ENCODE data around the gene JAGN1. TPM values are rescaled to one million over a fixed set of nuclear protein-coding genes. Genes with fewer than 3 reads are reported as not detected.
"Not testable (repeated sequence)": the region's sequence is repeated elsewhere in the genome, so short reads cannot be mapped to it uniquely, and the experiment has no call there.

JAGN1 gene
- polyA plus RNA-seq, 2 donors, result 20.6 to 25.8 TPM

DNA sequence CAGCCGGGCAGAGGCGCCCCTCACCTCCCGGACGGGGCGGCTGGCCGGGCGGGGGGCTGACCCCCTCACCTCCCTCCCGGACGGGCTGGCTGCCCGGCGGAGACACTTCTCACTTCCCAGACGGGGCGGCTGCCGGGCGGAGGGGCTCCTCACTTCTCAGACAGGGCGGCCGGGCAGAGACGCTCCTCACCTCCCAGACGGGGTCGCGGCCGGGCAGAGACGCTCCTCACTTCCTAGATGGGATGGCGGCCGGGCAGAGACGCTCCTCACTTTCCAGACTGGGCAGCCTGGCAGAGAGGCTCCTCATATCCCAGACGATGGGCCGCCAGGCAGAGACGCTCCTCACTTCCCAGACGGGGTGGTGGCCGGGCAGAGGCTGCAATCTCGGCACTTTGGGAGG is 49.5 kb downstream of the JAGN1 start:
- H3K4me3 ChIP-seq (ENCODE audit: low read depth in 1 of 2, low read length in 2 of 2); H3K27me3 ChIP-seq (ENCODE audit: control insufficient read depth in 1 of 2, insufficient read depth in 2 of 2, low read length in 2 of 2); H3K9me3 ChIP-seq (ENCODE audit: control insufficient read depth in 2 of 2, insufficient read depth in 1 of 2, low read depth in 1 of 2, low read length in 1 of 2); H3K4me1 ChIP-seq (ENCODE audit: control insufficient read depth in 2 of 2, insufficient read depth in 2 of 2, low read length in 1 of 2); H3K27ac ChIP-seq (ENCODE audit: low read depth in 2 of 2, low read length in 1 of 2): not testable (repeated sequence)
- peaks cover 0 to 29% of the 10 kb centered on the region in 2 donors for H3K36me3 ChIP-seq (ENCODE audit: control insufficient read depth in 2 of 2, insufficient read depth in 2 of 2, low read length in 1 of 2)
- WGBS, 2 donors, result 96 to 97% methylated on average over 6 to 32 of the region's 32 CpGs

DNA sequence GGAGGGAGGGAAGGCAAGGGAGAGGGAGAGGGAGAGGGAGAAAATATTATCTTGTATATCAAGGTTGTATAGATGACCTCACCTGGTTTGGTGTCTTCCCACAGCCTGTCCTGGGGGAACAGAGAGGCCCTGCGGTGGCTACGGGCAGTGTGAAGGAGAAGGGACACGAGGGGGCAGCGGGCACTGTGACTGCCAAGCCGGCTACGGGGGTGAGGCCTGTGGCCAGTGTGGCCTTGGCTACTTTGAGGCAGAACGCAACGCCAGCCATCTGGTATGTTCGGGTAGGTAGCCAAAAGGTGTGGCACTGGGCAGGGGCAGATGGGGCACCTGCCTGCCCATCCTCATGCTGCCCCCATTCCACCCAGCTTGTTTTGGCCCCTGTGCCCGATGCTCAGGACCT is 50.3 kb downstream of the JAGN1 start:
- no peaks in the 10 kb centered on the region for H3K4me1 ChIP-seq (ENCODE audit: control insufficient read depth in 2 of 2, insufficient read depth in 2 of 2, low read length in 1 of 2)
- peaks cover 0 to 29% of the 10 kb centered on the region in 2 donors for H3K36me3 ChIP-seq (ENCODE audit: control insufficient read depth in 2 of 2, insufficient read depth in 2 of 2, low read length in 1 of 2)
- no peaks in the 10 kb centered on the region for H3K27me3 ChIP-seq (ENCODE audit: control insufficient read depth in 1 of 2, insufficient read depth in 2 of 2, low read length in 2 of 2)
- 96% methylated on average over 10 of the region's 10 CpGs for WGBS, 2 donors
- H3K9me3 ChIP-seq (ENCODE audit: control insufficient read depth in 2 of 2, insufficient read depth in 1 of 2, low read depth in 1 of 2, low read length in 1 of 2), result no peaks in the 10 kb centered on the region
- no peak overlapping the region for H3K4me3 ChIP-seq (ENCODE audit: low read depth in 1 of 2, low read length in 2 of 2)
- H3K27ac ChIP-seq (ENCODE audit: low read depth in 2 of 2, low read length in 1 of 2), result no peak overlapping the region

DNA sequence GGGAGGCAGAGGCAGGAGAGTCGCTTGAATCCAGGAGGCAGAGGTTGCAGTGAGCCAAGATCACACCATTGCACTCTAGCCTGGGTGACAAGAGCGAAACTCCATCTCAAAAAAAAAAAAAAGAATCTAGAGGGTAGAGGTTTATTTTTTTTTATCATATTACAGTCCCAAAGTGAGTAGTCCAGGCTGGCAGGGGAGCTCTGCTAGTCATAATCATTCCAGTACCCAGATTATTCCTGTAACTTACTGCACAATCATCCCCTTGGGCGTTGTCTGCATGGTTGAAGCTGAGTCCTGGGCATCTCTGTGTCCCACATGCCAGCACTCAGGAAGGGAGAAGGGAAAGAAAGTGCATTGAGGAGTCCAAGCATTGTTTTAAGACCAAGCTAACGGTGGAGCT is 51.8 kb downstream of the JAGN1 start:
- peaks cover 0 to 29% of the 10 kb centered on the region in 2 donors for H3K36me3 ChIP-seq (ENCODE audit: control insufficient read depth in 2 of 2, insufficient read depth in 2 of 2, low read length in 1 of 2)
- WGBS, 2 donors, result 82 to 86% methylated on average over 4 of the region's 4 CpGs
- no peak overlapping the region for H3K27ac ChIP-seq (ENCODE audit: low read depth in 2 of 2, low read length in 1 of 2)
- H3K4me3 ChIP-seq (ENCODE audit: low read depth in 1 of 2, low read length in 2 of 2), result no peak overlapping the region
- H3K9me3 ChIP-seq (ENCODE audit: control insufficient read depth in 2 of 2, insufficient read depth in 1 of 2, low read depth in 1 of 2, low read length in 1 of 2), result no peaks in the 10 kb centered on the region
- no peaks in the 10 kb centered on the region for H3K27me3 ChIP-seq (ENCODE audit: control insufficient read depth in 1 of 2, insufficient read depth in 2 of 2, low read length in 2 of 2)
- H3K4me1 ChIP-seq (ENCODE audit: control insufficient read depth in 2 of 2, insufficient read depth in 2 of 2, low read length in 1 of 2), result peaks cover 0 to 8% of the 10 kb centered on the region in 2 donors

DNA sequence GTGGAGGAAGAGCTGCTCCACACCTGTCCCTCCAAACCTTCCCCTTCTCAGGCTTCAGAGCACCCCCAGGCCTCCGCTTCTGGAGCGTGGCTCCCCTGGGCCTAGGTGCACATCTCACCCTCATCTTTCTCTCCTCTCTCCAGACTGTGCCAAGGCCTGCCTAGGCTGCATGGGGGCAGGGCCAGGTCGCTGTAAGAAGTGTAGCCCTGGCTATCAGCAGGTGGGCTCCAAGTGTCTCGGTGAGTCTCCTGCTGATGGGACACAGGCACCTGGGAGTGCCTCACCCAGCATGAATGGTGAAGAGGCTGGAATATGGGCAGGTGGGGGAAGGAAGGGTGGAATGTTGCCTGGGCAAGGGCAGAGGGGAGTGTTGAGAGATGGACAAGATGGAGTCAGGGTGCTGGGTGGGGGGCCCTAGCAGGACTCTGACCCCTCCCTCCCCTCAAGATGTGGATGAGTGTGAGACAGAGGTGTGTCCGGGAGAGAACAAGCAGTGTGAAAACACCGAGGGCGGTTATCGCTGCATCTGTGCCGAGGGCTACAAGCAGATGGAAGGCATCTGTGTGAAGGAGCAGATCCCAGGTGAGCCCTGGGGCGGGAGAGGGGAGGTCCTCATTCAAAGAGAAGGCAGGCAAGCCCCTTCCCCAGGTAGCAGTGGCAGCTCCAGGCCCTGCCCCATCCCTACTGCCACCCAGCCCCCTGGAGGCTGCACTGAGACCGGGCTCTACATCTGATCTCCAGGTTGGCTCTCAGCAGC is 52.7 kb downstream of the JAGN1 start:
- WGBS, 2 donors, result 85 to 88% methylated on average over 10 to 11 of the region's 11 CpGs
- H3K36me3 ChIP-seq (ENCODE audit: control insufficient read depth in 2 of 2, insufficient read depth in 2 of 2, low read length in 1 of 2), result peaks cover 0 to 21% of the 10 kb centered on the region in 2 donors
- H3K27ac ChIP-seq (ENCODE audit: low read depth in 2 of 2, low read length in 1 of 2), result no peak overlapping the region
- H3K4me1 ChIP-seq (ENCODE audit: control insufficient read depth in 2 of 2, insufficient read depth in 2 of 2, low read length in 1 of 2), result peaks cover 0 to 10% of the 10 kb centered on the region in 2 donors
- H3K27me3 ChIP-seq (ENCODE audit: control insufficient read depth in 1 of 2, insufficient read depth in 2 of 2, low read length in 2 of 2), result no peaks in the 10 kb centered on the region
- no peaks in the 10 kb centered on the region for H3K9me3 ChIP-seq (ENCODE audit: control insufficient read depth in 2 of 2, insufficient read depth in 1 of 2, low read depth in 1 of 2, low read length in 1 of 2)
- no peak overlapping the region for H3K4me3 ChIP-seq (ENCODE audit: low read depth in 1 of 2, low read length in 2 of 2)

Other genes with a start within 250 kb of the JAGN1 start
- gene MTMR14, start 241.1 kb upstream of the JAGN1 start, polyA plus RNA-seq, result 10 to 100 TPM; 13.5 to 17.2 TPM
- under 1 TPM in 1 of 2 donors, not detected in 1; 0.05 TPM for gene CPNE9, start 186.8 kb upstream of the JAGN1 start, polyA plus RNA-seq
- 1 to 10 TPM; 6.1 to 8.9 TPM for gene BRPF1, start 158.9 kb upstream of the JAGN1 start, polyA plus RNA-seq
- gene OGG1, start 140.7 kb upstream of the JAGN1 start, polyA plus RNA-seq, result 1 to 10 TPM; 7.7 to 9.0 TPM
- 1 to 10 TPM; 6.5 to 8.1 TPM for gene CAMK1, start 120.7 kb upstream of the JAGN1 start, polyA plus RNA-seq
- gene TADA3, start 98.1 kb upstream of the JAGN1 start, polyA plus RNA-seq, result 10 to 100 TPM; 22.9 to 29.9 TPM
- 100 to 1,000 TPM in 1 of 2 donors, 10 to 100 TPM in 1; 52.8 to 114 TPM for gene ARPC4, start 97.5 kb upstream of the JAGN1 start, polyA plus RNA-seq
- gene TTLL3, start 80.3 kb upstream of the JAGN1 start, polyA plus RNA-seq, result 10 to 100 TPM; 14.5 to 31.2 TPM
- 10 to 100 TPM; 30.7 to 31.6 TPM for gene RPUSD3, start 46.6 kb upstream of the JAGN1 start, polyA plus RNA-seq
- under 1 TPM; 0.18 to 0.53 TPM for gene CIDEC, start 10.4 kb upstream of the JAGN1 start, polyA plus RNA-seq
- gene IL17RE, start 12.2 kb downstream of the JAGN1 start, polyA plus RNA-seq, result 10 to 100 TPM in 1 of 2 donors, 1 to 10 TPM in 1; 9.2 to 24.9 TPM
- 10 to 100 TPM; 37.0 to 52.7 TPM for gene IL17RC, start 26.5 kb downstream of the JAGN1 start, polyA plus RNA-seq
- 10 to 100 TPM; 12.1 to 24.2 TPM for gene CRELD1, start 43.2 kb downstream of the JAGN1 start, polyA plus RNA-seq
- gene PRRT3, start 61.8 kb downstream of the JAGN1 start, polyA plus RNA-seq, result 1 to 10 TPM; 1.0 to 2.0 TPM
- gene EMC3, start 96.2 kb downstream of the JAGN1 start, polyA plus RNA-seq, result 100 to 1,000 TPM in 1 of 2 donors, 10 to 100 TPM in 1; 44.7 to 100 TPM
- 1 to 10 TPM; 5.1 to 6.5 TPM for gene FANCD2, start 135.8 kb downstream of the JAGN1 start, polyA plus RNA-seq
- gene FANCD2OS, start 217.6 kb downstream of the JAGN1 start, polyA plus RNA-seq, result under 1 TPM in 1 of 2 donors, not detected in 1; 0.22 TPM
- gene BRK1, start 225.1 kb downstream of the JAGN1 start, polyA plus RNA-seq, result 100 to 1,000 TPM in 1 of 2 donors, 10 to 100 TPM in 1; 79.2 to 148 TPM